Kasumi-1 (cell line): ENCODE data around the gene DTNA.

Source experiments
- DNase-seq, 2 experiments: peaks; one replicate each; lab custom pipeline; 2025; lab: John Stamatoyannopoulos, UW

Gene DTNA

DNA sequence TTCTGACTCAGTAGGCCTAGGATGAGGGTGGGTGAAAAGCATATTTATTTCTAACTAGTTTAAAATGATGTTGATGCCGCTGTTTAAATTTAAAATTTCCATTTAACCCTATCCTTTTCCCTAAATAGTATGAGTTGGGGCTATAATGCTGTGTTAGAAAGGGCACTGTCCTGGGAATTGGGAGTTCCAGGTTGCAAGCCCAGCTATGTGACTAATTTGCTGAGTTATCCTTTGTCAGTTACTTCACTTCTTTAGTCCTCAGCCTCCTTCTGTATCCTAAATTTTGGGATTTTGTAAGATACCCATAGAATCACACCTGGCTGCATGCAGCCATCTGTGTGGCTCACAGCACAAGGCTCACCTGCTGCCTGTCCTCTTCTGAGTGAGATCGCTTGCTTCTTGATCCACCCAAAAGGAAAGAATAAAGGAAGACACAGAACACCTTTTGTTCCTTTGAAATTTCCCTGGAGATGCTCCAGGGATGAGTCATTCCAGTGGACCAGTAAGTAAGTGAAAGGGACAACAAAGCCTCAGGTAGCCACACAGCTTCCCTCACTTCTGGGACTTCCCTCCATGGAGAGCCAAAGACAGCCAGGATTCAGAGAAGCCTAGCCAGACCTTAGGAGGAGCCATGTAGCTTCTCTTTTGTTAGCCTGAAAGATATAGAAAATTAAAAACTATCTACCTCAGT is 97.2 kb downstream of the DTNA start:
- DNase-seq: no peak

GRCh38 chr18:34808389-34808788 is 98.3 kb downstream of the DTNA start:
- no peak for DNase-seq

- peak in 1 of 2 experiments; percentile 42 for DNase-seq
These were observed 99.5 kb downstream of the DTNA start for GRCh38 chr18:34809451-34810072.

GRCh38 chr18:34816183-34816582 is 106.1 kb downstream of the DTNA start:
- no peak for DNase-seq

DNA sequence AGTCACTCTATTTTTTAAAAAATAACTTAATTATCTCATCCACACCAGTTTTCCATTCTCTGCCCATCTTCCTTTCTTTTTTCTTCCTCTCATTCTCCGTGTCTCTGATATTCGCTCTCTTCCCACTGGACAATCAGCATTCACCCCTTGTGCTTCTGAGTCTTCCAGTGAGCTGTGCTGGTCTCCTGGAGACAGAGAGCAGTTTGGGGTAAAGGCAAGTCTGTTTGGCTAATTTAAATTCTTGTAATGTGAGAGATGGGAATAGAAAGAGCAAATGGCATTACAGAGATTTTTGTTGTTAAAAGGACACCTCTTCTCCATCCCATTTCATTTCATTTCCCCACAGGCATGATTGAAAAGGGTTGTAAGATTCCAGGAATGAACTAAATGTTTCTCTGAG is 107.5 kb downstream of the DTNA start:
- DNase-seq: no peak

DNA sequence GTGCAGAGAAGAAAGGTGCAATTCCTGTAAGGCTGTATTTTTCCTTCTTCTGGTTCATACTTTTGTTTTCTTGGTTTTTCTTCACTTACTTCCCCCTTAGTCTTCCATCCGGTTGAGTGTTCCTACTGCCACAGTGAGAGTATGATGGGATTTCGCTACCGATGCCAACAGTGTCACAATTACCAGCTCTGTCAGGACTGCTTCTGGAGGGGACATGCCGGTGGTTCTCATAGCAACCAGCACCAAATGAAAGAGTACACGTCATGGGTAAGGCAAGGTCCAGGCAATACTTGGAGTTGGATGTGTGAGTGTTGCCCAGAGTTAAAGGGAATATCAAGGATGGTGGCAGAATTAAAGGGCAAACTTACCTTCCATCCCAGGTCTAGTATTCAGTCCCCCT is 108.0 kb downstream of the DTNA start:
- DNase-seq: no peak

DNA sequence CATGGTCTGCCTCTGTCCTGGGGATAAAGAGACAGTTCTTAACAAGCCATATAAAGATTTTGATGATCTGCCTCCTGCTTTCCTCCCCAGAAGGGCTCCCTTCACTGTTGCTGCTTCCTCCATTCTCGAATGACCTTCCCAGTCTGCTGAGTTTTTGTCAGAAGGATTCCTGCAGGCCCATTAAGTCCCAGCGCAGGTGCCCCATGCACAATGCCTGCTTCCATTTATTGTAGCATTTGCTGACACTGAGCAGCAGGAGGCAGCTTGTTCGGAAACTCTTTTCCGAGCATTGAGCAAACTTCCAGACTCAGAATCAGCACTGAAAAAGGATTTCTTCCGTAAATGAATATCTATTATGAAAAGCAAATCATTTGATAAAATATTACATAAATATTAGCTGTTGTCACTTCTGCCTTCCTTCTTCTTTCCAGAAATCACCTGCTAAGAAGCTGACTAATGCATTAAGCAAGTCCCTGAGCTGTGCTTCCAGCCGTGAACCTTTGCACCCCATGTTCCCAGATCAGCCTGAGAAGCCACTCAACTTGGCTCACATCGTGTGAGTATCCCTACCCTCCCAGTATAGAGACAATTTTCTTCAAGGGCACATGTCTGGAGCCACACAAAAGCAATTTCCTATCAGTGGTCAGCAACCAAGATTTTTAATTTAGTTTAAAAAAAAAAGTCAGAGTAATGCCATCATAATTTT is 110.4 kb downstream of the DTNA start:
- DNase-seq: no peak

DNA sequence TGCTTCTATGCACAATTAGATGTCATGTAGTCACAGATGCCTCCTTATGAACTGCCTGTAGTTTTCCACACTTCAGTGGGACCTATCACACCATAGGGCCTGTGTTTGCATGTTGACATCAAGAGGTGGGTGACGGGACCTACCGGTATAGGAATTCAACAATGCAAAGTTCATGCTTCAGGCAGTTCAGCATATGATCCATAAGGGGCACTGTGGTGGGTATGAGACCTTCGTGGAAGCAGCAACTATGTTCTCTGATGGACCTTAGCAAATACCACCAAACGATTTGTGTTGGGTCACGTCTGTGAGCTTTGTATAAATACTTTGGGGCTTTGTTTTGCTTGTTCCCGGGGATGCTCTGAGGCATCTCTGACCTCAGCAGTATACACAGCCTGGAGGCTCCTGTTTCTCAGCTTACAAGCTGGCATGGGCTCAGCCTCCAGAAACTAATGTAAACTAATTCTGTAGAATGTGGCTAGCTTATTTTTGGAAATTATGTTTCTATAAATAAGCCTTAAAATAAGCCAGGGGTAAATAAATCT is 111.6 kb downstream of the DTNA start:
- DNase-seq: no peak

DNA sequence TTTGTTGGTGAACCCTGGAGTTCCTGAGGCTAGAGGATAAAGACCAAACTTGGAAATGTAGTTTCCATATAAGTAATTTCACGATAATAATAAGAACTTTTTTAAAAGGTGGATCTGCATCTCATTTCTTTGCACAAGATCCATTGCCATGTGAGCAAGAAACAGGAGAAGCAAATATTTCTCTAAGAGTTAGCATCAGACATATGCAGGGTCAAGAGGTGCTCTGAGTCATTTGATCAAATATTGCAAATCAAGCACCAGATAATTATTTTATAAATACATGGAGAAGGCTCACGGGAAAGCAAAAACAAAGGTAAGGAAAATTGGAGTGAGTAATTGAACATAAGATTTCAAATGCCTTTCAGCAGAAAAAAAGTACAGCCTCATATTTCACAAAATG is 118.0 kb downstream of the DTNA start:
- no peak for DNase-seq

DNA sequence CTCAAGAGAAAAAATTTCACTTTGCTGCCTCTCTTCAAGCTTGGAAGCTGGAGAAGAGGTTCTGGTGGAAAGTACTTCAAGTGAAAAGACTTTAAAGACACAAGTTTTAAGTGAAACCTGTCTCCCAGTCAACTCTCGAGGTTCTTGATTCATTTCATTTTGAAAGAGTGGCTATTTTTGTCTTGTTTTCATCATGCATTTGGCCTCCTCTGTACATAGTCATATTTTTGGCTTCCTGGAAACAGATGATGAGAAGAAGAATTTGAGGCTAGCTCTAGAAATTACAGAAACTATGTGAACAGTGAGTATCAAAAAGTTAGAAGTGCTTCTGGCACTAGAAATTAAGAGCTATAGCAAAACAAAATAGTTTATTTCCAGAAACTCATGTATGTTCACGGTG is 124.8 kb downstream of the DTNA start:
- no peak for DNase-seq

GRCh38 chr18:34835466-34835865 is 125.4 kb downstream of the DTNA start:
- DNase-seq: no peak

GRCh38 chr18:34837769-34838272 is 127.7 kb downstream of the DTNA start:
- DNase-seq: no peak

GRCh38 chr18:34838669-34839068 is 128.6 kb downstream of the DTNA start:
- no peak for DNase-seq

GRCh38 chr18:34840256-34840826 is 130.2 kb downstream of the DTNA start:
- DNase-seq: no peak

- DNase-seq: no peak
These were observed 131.8 kb downstream of the DTNA start for GRCh38 chr18:34841891-34842290.

GRCh38 chr18:34844072-34844471 is 134.0 kb downstream of the DTNA start:
- no peak for DNase-seq

DNA sequence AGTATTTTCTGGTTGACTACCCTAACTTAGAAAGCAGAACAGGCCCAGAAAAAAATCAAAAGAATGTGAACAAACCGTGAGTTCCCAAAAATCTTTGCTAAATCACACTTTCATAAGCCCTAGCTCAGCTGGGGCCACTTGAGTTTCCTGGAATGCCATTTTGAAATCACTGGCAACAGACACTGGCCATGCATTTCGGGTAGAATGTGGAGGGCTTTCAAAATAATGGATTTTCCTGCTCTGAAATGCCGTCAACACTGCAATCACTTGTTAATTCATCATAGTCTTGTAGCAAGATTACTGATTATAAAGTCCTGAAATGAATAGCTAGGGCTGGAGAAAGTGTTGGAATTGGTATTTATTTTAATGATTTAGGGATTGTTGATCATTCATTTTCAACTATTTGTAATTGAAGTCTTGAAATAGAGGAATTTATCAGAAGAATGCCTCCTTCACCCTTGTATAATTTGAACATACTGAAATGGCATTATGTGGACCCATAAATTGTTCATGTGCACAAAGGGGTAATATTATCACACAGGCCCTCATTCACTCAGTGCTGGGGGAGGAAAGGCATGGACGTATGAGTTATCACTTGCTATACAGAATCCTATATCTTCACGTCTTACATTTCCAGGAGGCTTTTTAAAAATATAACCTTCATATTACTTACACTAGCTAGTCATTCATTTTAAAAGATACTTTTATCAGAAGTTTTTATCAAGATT is 134.8 kb downstream of the DTNA start:
- no peak for DNase-seq

GRCh38 chr18:34847408-34847807 is 137.3 kb downstream of the DTNA start:
- no peak for DNase-seq

- DNase-seq: no peak
These were observed 138.1 kb downstream of the DTNA start for GRCh38 chr18:34848156-34848555.

- DNase-seq: no peak
These were observed 138.6 kb downstream of the DTNA start for GRCh38 chr18:34848695-34849094.

GRCh38 chr18:34857320-34857719 is 147.2 kb downstream of the DTNA start:
- DNase-seq: no peak

DNA sequence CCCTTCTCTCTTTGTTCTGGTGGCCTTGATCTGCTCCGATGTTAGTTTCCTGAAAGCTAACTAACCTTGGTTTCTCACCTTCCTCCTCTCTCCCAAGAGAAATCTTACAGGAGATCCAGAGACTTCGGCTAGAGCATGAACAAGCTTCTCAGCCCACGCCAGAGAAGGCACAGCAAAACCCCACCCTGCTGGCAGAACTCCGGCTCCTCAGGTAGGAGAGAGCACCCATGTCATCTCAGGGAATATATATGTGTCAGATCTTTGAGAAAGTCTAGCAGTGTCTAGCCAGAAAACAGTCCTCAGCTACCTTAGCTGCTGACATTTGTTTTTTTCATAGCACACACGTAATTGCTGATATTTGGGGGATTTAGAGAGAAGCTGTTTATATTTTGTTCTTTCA is 148.1 kb downstream of the DTNA start:
- DNase-seq: no peak
